ENCODE results near the gene ZBTB43.

DNA sequence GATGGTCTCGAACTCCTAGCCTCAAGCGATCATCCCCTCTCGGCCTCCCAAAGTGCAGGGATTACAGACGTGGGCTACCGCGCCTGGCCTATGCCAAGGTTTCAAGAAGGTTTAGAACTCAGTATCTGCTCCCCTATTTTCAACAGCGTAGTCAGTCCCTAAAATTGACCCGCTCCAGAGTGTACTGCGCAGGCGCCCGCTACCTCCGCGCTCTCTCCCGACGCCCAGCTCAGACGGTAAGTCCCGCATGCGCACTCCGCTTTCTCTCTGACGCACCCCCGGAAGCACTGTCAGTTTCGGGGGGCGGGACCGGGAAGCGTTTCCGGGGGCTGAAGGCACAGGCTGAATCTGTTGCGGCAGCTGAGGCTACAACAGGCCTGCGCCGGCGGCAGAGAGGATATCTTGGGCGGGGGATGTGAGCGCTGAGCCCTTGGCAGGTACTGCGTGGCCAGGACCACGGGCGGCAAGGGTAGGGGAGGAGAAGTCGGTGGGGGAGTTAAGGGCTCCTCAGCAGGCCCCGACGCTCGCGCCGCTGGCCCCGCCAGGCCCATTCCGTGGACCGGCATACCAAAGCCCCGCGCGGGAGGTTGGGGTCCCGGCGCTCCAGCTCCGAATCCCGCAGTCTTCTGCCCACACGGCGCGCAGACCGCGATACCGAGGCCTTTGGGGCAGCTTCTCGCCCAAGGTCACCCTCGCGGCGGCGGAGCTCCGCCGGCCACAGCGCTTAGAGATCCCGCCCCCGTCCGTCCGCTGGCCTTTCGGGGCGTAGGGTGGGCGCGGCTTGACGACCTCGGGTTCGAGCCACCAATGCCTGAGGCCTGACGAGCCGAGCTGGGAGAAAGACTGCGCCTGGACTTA lies at the start of gene ZBTB43:
- TF ChIP-seq, protein P1, sequence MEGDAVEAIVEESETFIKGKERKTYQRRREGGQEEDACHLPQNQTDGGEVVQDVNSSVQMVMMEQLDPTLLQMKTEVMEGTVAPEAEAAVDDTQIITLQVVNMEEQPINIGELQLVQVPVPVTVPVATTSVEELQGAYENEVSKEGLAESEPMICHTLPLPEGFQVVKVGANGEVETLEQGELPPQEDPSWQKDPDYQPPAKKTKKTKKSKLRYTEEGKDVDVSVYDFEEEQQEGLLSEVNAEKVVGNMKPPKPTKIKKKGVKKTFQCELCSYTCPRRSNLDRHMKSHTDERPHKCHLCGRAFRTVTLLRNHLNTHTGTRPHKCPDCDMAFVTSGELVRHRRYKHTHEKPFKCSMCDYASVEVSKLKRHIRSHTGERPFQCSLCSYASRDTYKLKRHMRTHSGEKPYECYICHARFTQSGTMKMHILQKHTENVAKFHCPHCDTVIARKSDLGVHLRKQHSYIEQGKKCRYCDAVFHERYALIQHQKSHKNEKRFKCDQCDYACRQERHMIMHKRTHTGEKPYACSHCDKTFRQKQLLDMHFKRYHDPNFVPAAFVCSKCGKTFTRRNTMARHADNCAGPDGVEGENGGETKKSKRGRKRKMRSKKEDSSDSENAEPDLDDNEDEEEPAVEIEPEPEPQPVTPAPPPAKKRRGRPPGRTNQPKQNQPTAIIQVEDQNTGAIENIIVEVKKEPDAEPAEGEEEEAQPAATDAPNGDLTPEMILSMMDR (IDR thresholded peaks at IDR 0.05), result no peak
- no peak for TF ChIP-seq ZFX (IDR thresholded peaks at IDR 0.05; ENCODE audit: borderline replicate concordance)
